Testis (tissue), 2 donors: ENCODE data around the gene KLHL26.

Experiments
- CTCF ChIP-seq, 3 experiments: fragments of 450-650 bp in 2 of 3; fragments of 200-600 bp in 1 of 3; sonication (generic) in 1 of 3; IDR thresholded peaks; one replicate each; pipeline ENCODE4 v1.5.1; 2016 to 2019; ENCODE audit warnings: antibody characterized with exemption in 3 of 3, mild to moderate bottlenecking in 2 of 3, moderate library complexity in 1 of 3
- POLR2A ChIP-seq: fragments of 450-650 bp; IDR thresholded peaks from one replicate; pipeline ENCODE4 v1.6.1; 2017; ENCODE audit warnings: antibody characterized with exemption, mild to moderate bottlenecking, moderate library complexity

GRCh38 chr19:18639706-18640243 is 2.9 kb downstream of the KLHL26 start:
- TF ChIP-seq POLR2A (no peak), CTCF (IDR thresholded peaks at IDR 0.05) (no peak)
